Measurements from ENCODE around the gene MRPL49.

GRCh38 chr11:65132238-65132987, 10.3 kb downstream of the MRPL49 start:
- TF ChIP-seq CTCF (IDR thresholded peaks at IDR 0.05) (no peak), POLR2A (IDR thresholded peaks at IDR 0.05) (no peak), EP300 (IDR thresholded peaks at IDR 0.05; ENCODE audit: low read depth) (no peak), POLR2AphosphoS5 (IDR thresholded peaks at IDR 0.05) (no peak)
